Right atrium auricular region (tissue), 2 donors: ENCODE measurements around the gene MAD1L1. TPM values are rescaled to one million over a fixed set of nuclear protein-coding genes. Genes with fewer than 3 reads are reported as not detected.

Source experiments
- DNase-seq: peaks from one replicate; pipeline ENCODE4 v3.0.0-alpha.2; 2019; ENCODE audit warnings: low spot score
- H3K27ac ChIP-seq, 2 donors: fragments of 200-600 bp; sonication (generic); 1 replicate in 1 of 2; 2 replicates in 1 of 2; pipeline ENCODE4 v1.5.1; 2016 to 2019
- H3K27me3 ChIP-seq, 2 donors: fragments of 200-600 bp; sonication (generic); one replicate each; pipeline versions ENCODE4 v1.5.1 to v1.6.0; 2017 to 2019
- H3K36me3 ChIP-seq: fragments of 200-600 bp; sonication (generic); one replicate; pipeline ENCODE4 v1.5.1; 2016
- H3K4me1 ChIP-seq, 2 donors: fragments of 200-600 bp; sonication (generic); one replicate each; pipeline versions ENCODE4 v1.5.1 to v1.6.0; 2017 to 2019
- H3K4me3 ChIP-seq, 2 donors: fragments of 200-600 bp; sonication (generic); 1 replicate in 1 of 2; 2 replicates in 1 of 2; pipeline ENCODE4 v1.5.1; 2017 to 2019; ENCODE audit warnings: mild to moderate bottlenecking in 1 of 2, moderate library complexity in 1 of 2
- H3K9me3 ChIP-seq, 2 donors: fragments of 200-600 bp; sonication (generic); one replicate each; pipeline ENCODE4 v1.5.1; 2019
- CTCF ChIP-seq, 2 donors: fragments of 200-600 bp; sonication (generic); IDR thresholded peaks; one replicate each; pipeline ENCODE4 v1.5.1; 2019; ENCODE audit warnings: antibody characterized with exemption in 2 of 2
- total RNA-seq, 2 donors: library from RNA; depleted of rRNA; stranded (reverse); fragments of >200 nt; gene quantifications; one replicate each; pipeline ENCODE4 v1.1.0, GENCODE V29; 2016

MAD1L1 gene
- total RNA-seq, 2 donors from 2014 or later: 13.3 to 31.9 TPM

- no peaks in the 10 kb centered on the region for H3K27me3 ChIP-seq
- H3K4me3 ChIP-seq: no peak overlapping the region
- H3K9me3 ChIP-seq: no peaks in the 10 kb centered on the region
- DNase-seq: no peak
- H3K36me3 ChIP-seq: peaks cover 2% of the 10 kb centered on the region
- no peak overlapping the region for H3K27ac ChIP-seq
- TF ChIP-seq CTCF (IDR thresholded peaks at IDR 0.05): no peak
- no peaks in the 10 kb centered on the region for H3K4me1 ChIP-seq
These were observed 100.9 kb downstream of the MAD1L1 start for GRCh38 chr7:2131800-2132199.

- Histone ChIP-seq H3K4me3 (no peak overlapping the region), H3K9me3 (no peaks in the 10 kb centered on the region), H3K4me1 (no peaks in the 10 kb centered on the region), H3K27me3 (no peaks in the 10 kb centered on the region), H3K36me3 (peaks cover 3% of the 10 kb centered on the region), H3K27ac (no peak overlapping the region)
- no peak for DNase-seq
- TF ChIP-seq CTCF (IDR thresholded peaks at IDR 0.05): no peak
These were observed 101.4 kb downstream of the MAD1L1 start for GRCh38 chr7:2131341-2131740.

GRCh38 chr7:2130096-2130375 is 102.7 kb downstream of the MAD1L1 start:
- no peak overlapping the region for H3K27ac ChIP-seq
- no peak overlapping the region for H3K4me3 ChIP-seq
- no peaks in the 10 kb centered on the region for H3K4me1 ChIP-seq
- peaks cover 3% of the 10 kb centered on the region for H3K36me3 ChIP-seq
- no peak for TF ChIP-seq CTCF (IDR thresholded peaks at IDR 0.05)
- H3K9me3 ChIP-seq: no peaks in the 10 kb centered on the region
- H3K27me3 ChIP-seq: no peaks in the 10 kb centered on the region
- DNase-seq: no peak

GRCh38 chr7:2129323-2130095 is 103.2 kb downstream of the MAD1L1 start:
- TF ChIP-seq CTCF (IDR thresholded peaks at IDR 0.05): no peak
- no peaks in the 10 kb centered on the region for H3K27me3 ChIP-seq
- DNase-seq: no peak
- H3K36me3 ChIP-seq: peaks cover 3% of the 10 kb centered on the region
- no peaks in the 10 kb centered on the region for H3K4me1 ChIP-seq
- H3K4me3 ChIP-seq: no peak overlapping the region
- no peak overlapping the region for H3K27ac ChIP-seq
- no peaks in the 10 kb centered on the region for H3K9me3 ChIP-seq

- Histone ChIP-seq H3K4me3 (no peak overlapping the region), H3K27ac (no peak overlapping the region), H3K4me1 (no peaks in the 10 kb centered on the region), H3K27me3 (no peaks in the 10 kb centered on the region), H3K36me3 (peaks cover 3% of the 10 kb centered on the region), H3K9me3 (no peaks in the 10 kb centered on the region)
- DNase-seq: no peak
- TF ChIP-seq CTCF (IDR thresholded peaks at IDR 0.05): no peak
These were observed 104.0 kb downstream of the MAD1L1 start for GRCh38 chr7:2128601-2129322.
